Activated CD4-positive, alpha-beta T cell treated with anti-CD3 and anti-CD28 coated beads for 36 hours (primary cell): ENCODE measurements around the gene ZNF385A. TPM values are rescaled to one million over a fixed set of nuclear protein-coding genes. Genes with fewer than 3 reads are reported as not detected.

Source experiments
- ATAC-seq: fragments of 200-7000 bp; cut with Tn5 transposase; one replicate; pipeline ENCODE4 v1.10.0; 2021; ENCODE audit warnings: mild to moderate bottlenecking, moderate library complexity
- CTCF ChIA-PET: fragments of 350-600 bp; sonication (Branson Sonifier 250); formaldehyde crosslinking; loops from one replicate; lab custom pipeline; 2021; ENCODE audit warnings: antibody characterized with exemption; lab: Charles Lee
- POLR2A ChIA-PET: fragments of 350-600 bp; sonication (Branson Sonifier 250); formaldehyde crosslinking; loops from one replicate; lab custom pipeline; 2021; ENCODE audit warnings: antibody characterized with exemption, inconsistent platforms; lab: Charles Lee
- DNase-seq: peaks from one replicate; pipeline ENCODE4 v3.0.0-alpha.2; 2020
- H3K27ac Mint-ChIP-seq: one replicate; pipeline ENCODE4 v1.8.0; 2021; ENCODE audit warnings: mixed read lengths
- H3K27me3 Mint-ChIP-seq: one replicate; pipeline ENCODE4 v1.8.0; 2021; ENCODE audit warnings: mixed read lengths
- H3K36me3 Mint-ChIP-seq: one replicate; pipeline ENCODE4 v1.8.0; 2021; ENCODE audit warnings: low read depth, mixed read lengths
- H3K4me1 Mint-ChIP-seq: one replicate; pipeline ENCODE4 v1.8.0; 2021; ENCODE audit warnings: mixed read lengths
- H3K4me3 Mint-ChIP-seq: one replicate; pipeline ENCODE4 v1.8.0; 2021; ENCODE audit warnings: mild to moderate bottlenecking, moderate library complexity, mixed read lengths
- H3K9me3 Mint-ChIP-seq: one replicate; pipeline ENCODE4 v1.8.0; 2021; ENCODE audit warnings: low read depth, mixed read lengths
- intact Hi-C, 2 experiments: fragments of 100-400 bp; cut with DNase I in 1 of 2; cut with micrococcal nuclease in 1 of 2; formaldehyde crosslinking; loops; one replicate each; pipeline versions ENCODE4 v1.14.2 to v1.15.1; 2022 to 2024; cut with DNase I, micrococcal nuclease
- total RNA-seq, 2 experiments: library from RNA; stranded (reverse); gene quantifications; one replicate each; pipeline ENCODE4 v1.2.3, GENCODE V29; 2021

Gene ZNF385A
- total RNA-seq, 2 experiments from 2014 or later = 0.73 to 0.74 TPM

- H3K27me3 Mint-ChIP-seq = no peaks in the 10 kb centered on the region
- intact Hi-C loops = no loop called here
- ChIA-PET CTCF (interaction anchor here (1.0 to 5.0 kb wide), 22 partner anchors 10 to 173 kb away, joined by 3 to 33 read pairs (median 8); partner anchors contain the start of gene NCKAP1L), POLR2A (interaction anchor here (0.6 kb wide), 1 partner anchor 22 kb away, joined by 5 read pairs; no protein-coding TSS in a partner anchor)
- no peak overlapping the region for H3K4me3 Mint-ChIP-seq
- ATAC-seq (no peak), DNase-seq (no peak)
- no peak overlapping the region for H3K27ac Mint-ChIP-seq
- H3K36me3 Mint-ChIP-seq = no peaks in the 10 kb centered on the region
- peaks cover 10% of the 10 kb centered on the region for H3K4me1 Mint-ChIP-seq
- no peaks in the 10 kb centered on the region for H3K9me3 Mint-ChIP-seq
Measured at GRCh38 chr12:54381136-54381535, 3.4 kb downstream of the ZNF385A start.

GRCh38 chr12:54379398-54380201 lies 4.9 kb downstream of the ZNF385A start:
- H3K27me3 Mint-ChIP-seq = no peaks in the 10 kb centered on the region
- intact Hi-C loops = loop anchor here in 1 of 2 experiments (1.0 kb wide), 3 partner anchors 11 to 159 kb away; no protein-coding TSS in a partner anchor
- CTCF ChIA-PET = interaction anchor here (0.6 to 5.5 kb wide), 67 partner anchors 8 to 370 kb away, joined by 3 to 62 read pairs (median 5); partner anchors contain the start of genes CBX5, COPZ1, GTSF1 and HOXC8
- POLR2A ChIA-PET = interaction anchor here (1.0 kb wide), 1 partner anchor 92 kb away, joined by 3 read pairs; no protein-coding TSS in a partner anchor
- DNase-seq (peak; percentile 96), ATAC-seq (peak; percentile 86)
- no peaks in the 10 kb centered on the region for H3K36me3 Mint-ChIP-seq
- H3K4me3 Mint-ChIP-seq = peak overlapping the region; percentile 47
- no peaks in the 10 kb centered on the region for H3K9me3 Mint-ChIP-seq
- H3K27ac Mint-ChIP-seq = no peak overlapping the region
- H3K4me1 Mint-ChIP-seq = peaks cover 10% of the 10 kb centered on the region

- DNase-seq (no peak), ATAC-seq (no peak)
- ChIA-PET CTCF (interaction anchor here (0.6 to 5.5 kb wide), 56 partner anchors 8 to 370 kb away, joined by 3 to 62 read pairs (median 5); partner anchors contain the start of genes CBX5, COPZ1, GTSF1 and HOXC8), POLR2A (interaction anchor here (1.0 kb wide), 1 partner anchor 92 kb away, joined by 3 read pairs; no protein-coding TSS in a partner anchor)
- peaks cover 10% of the 10 kb centered on the region for H3K4me1 Mint-ChIP-seq
- no peaks in the 10 kb centered on the region for H3K36me3 Mint-ChIP-seq
- H3K27me3 Mint-ChIP-seq = no peaks in the 10 kb centered on the region
- intact Hi-C loops = loop anchor here in 1 of 2 experiments (1.0 kb wide), 3 partner anchors 11 to 159 kb away; no protein-coding TSS in a partner anchor
- H3K9me3 Mint-ChIP-seq = no peaks in the 10 kb centered on the region
- no peak overlapping the region for H3K27ac Mint-ChIP-seq
- H3K4me3 Mint-ChIP-seq = peak overlapping the region; percentile 47
Measured at GRCh38 chr12:54378796-54379397, 5.6 kb downstream of the ZNF385A start.

- H3K4me3 Mint-ChIP-seq = no peak overlapping the region
- ATAC-seq (no peak), DNase-seq (no peak)
- no peaks in the 10 kb centered on the region for H3K27me3 Mint-ChIP-seq
- POLR2A ChIA-PET = no interaction called here
- no peaks in the 10 kb centered on the region for H3K36me3 Mint-ChIP-seq
- H3K27ac Mint-ChIP-seq = no peak overlapping the region
- intact Hi-C loops = no loop called here
- CTCF ChIA-PET = interaction anchor here (1.3 to 5.5 kb wide), 11 partner anchors 10 to 159 kb away, joined by 3 to 62 read pairs (median 14); no protein-coding TSS in a partner anchor
- H3K9me3 Mint-ChIP-seq = no peaks in the 10 kb centered on the region
- peaks cover 12% of the 10 kb centered on the region for H3K4me1 Mint-ChIP-seq
Measured at GRCh38 chr12:54377797-54378515, 6.6 kb downstream of the ZNF385A start.

- intact Hi-C loops = no loop called here
- H3K9me3 Mint-ChIP-seq = no peaks in the 10 kb centered on the region
Measured at GRCh38 chr12:54377007-54377406, 7.5 kb downstream of the ZNF385A start.

GRCh38 chr12:54376596-54376995 lies 7.9 kb downstream of the ZNF385A start:
- no peak overlapping the region for H3K4me3 Mint-ChIP-seq
- H3K27ac Mint-ChIP-seq = no peak overlapping the region
- H3K27me3 Mint-ChIP-seq = no peaks in the 10 kb centered on the region
- H3K36me3 Mint-ChIP-seq = no peaks in the 10 kb centered on the region
- ATAC-seq = no peak
- POLR2A ChIA-PET = no interaction called here
- DNase-seq = no peak
- H3K9me3 Mint-ChIP-seq = no peaks in the 10 kb centered on the region
- intact Hi-C loops = no loop called here
- CTCF ChIA-PET = interaction anchor here (0.6 to 5.5 kb wide), 4 partner anchors 39 to 772 kb away, joined by 3 to 62 read pairs (median 6); no protein-coding TSS in a partner anchor
- H3K4me1 Mint-ChIP-seq = peaks cover 18% of the 10 kb centered on the region

More at GRCh38 chr12:54377007-54377406, 7.5 kb downstream of the ZNF385A start:
- CTCF ChIA-PET = interaction anchor here (0.6 to 5.5 kb wide), 4 partner anchors 39 to 772 kb away, joined by 3 to 62 read pairs (median 6); no protein-coding TSS in a partner anchor
- Mint-ChIP-seq H3K4me1 (peaks cover 17% of the 10 kb centered on the region), H3K27me3 (no peaks in the 10 kb centered on the region), H3K36me3 (no peaks in the 10 kb centered on the region), H3K27ac (no peak overlapping the region), H3K4me3 (no peak overlapping the region)
- POLR2A ChIA-PET = interaction anchor here (0.6 kb wide), 1 partner anchor 68 kb away, joined by 3 read pairs; no protein-coding TSS in a partner anchor
- ATAC-seq = no peak
- DNase-seq = no peak

GRCh38 chr12:54375259-54375579 lies 9.3 kb downstream of the ZNF385A start:
- ChIA-PET POLR2A (interaction anchor here (1.2 kb wide), 1 partner anchor 87 kb away, joined by 3 read pairs; no protein-coding TSS in a partner anchor), CTCF (interaction anchor here (1.2 to 5.5 kb wide), 2 partner anchors 24 to 82 kb away, joined by 3 to 62 read pairs; no protein-coding TSS in a partner anchor)
- no peaks in the 10 kb centered on the region for H3K27me3 Mint-ChIP-seq
- no peak overlapping the region for H3K27ac Mint-ChIP-seq
- ATAC-seq (no peak), DNase-seq (no peak)
- H3K4me3 Mint-ChIP-seq = no peak overlapping the region
- no peaks in the 10 kb centered on the region for H3K9me3 Mint-ChIP-seq
- intact Hi-C loops = no loop called here
- no peaks in the 10 kb centered on the region for H3K36me3 Mint-ChIP-seq
- H3K4me1 Mint-ChIP-seq = peaks cover 18% of the 10 kb centered on the region

GRCh38 chr12:54374562-54375258 lies 9.8 kb downstream of the ZNF385A start:
- H3K27me3 Mint-ChIP-seq = no peaks in the 10 kb centered on the region
- H3K9me3 Mint-ChIP-seq = no peaks in the 10 kb centered on the region
- H3K4me1 Mint-ChIP-seq = peaks cover 18% of the 10 kb centered on the region
- ATAC-seq (no peak), DNase-seq (no peak)
- POLR2A ChIA-PET = interaction anchor here (1.2 kb wide), 1 partner anchor 86 kb away, joined by 3 read pairs; no protein-coding TSS in a partner anchor
- no peak overlapping the region for H3K27ac Mint-ChIP-seq
- no peak overlapping the region for H3K4me3 Mint-ChIP-seq
- intact Hi-C loops = no loop called here
- CTCF ChIA-PET = interaction anchor here (0.7 to 1.2 kb wide), 3 partner anchors 8 to 25 kb away, joined by 3 to 4 read pairs (median 3); no protein-coding TSS in a partner anchor
- H3K36me3 Mint-ChIP-seq = no peaks in the 10 kb centered on the region

GRCh38 chr12:54373649-54374561 lies 10.6 kb downstream of the ZNF385A start:
- ChIA-PET POLR2A (interaction anchor here (1.2 kb wide), 1 partner anchor 86 kb away, joined by 3 read pairs; no protein-coding TSS in a partner anchor), CTCF (interaction anchor here (0.5 to 4.5 kb wide), 6 partner anchors 9 to 1382 kb away, joined by 3 to 13 read pairs (median 3); no protein-coding TSS in a partner anchor)
- Mint-ChIP-seq H3K9me3 (no peaks in the 10 kb centered on the region), H3K27ac (no peak overlapping the region), H3K4me3 (no peak overlapping the region), H3K36me3 (no peaks in the 10 kb centered on the region), H3K4me1 (peaks cover 19% of the 10 kb centered on the region), H3K27me3 (no peaks in the 10 kb centered on the region)
- ATAC-seq (peak; percentile 45), DNase-seq (peak; percentile 43)
- intact Hi-C loops = no loop called here
